CD4-positive, alpha-beta T cell treated with Interleukin-15 for 1 hour (primary cell): ENCODE measurements around the gene MINDY4.

Source experiments
- DNase-seq: peaks from one replicate; pipeline ENCODE4 v3.0.0-alpha.2; 2020

MINDY4 gene

DNA sequence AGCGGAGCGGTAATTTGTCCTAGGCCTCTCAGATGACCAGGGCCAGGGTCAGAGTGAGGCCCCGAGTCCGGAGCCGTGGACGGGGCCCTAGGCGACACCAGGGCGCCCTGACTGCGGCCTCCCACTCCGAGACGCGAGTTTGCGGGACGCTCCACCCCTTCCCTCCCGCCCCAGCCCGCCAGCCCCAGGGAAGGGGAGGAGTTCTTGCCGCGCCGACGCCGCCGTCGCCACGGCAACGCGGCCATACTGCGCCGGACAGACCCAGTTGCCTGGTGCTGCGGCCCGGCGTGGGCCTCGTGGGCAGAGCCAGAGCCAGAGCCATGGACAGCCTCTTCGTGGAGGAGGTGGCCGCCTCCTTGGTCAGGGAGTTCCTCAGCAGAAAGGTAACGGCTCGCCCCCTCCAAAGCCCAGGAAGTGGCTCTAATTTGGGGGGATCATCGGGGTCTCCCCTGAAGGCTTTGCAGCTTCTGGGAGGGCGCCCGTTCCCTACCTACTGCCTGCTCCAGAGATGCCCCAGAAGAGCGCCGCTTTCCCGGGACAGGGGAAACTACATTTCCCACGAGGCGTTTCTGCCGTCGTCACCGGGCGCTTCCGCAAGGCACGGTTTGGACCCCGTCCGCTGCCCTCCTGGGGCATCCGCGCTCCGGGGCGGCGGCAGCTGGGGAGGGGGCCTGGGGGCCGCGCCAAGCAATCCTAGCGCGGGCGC lies at the start of gene MINDY4:
MINDY4 (plus strand) TSS at position 244 of the 706 bp plus-strand sequence; CDS start at position 321, 77 bp downstream.
- peak; percentile 78 for DNase-seq

DNA sequence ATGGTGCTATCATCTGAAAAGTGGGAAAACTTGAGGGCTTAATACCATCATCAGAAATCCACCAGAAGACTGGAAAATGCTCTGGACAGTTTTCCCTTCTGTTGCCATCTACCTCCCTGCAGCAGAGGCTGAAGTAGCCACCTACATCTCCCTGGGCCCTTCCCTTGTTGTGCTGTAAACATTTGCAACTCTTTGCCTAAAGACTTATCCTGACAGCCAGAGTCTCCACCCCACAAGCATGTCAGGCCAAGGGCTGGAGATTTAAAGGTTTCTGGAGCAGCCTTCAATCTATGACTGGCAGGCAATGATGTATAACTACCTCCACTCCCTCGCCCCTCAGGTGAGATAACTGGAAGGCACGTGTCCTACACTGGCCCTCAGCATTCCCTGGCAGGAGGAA lies 49.0 kb upstream of the MINDY4 start:
- no peak for DNase-seq

DNA sequence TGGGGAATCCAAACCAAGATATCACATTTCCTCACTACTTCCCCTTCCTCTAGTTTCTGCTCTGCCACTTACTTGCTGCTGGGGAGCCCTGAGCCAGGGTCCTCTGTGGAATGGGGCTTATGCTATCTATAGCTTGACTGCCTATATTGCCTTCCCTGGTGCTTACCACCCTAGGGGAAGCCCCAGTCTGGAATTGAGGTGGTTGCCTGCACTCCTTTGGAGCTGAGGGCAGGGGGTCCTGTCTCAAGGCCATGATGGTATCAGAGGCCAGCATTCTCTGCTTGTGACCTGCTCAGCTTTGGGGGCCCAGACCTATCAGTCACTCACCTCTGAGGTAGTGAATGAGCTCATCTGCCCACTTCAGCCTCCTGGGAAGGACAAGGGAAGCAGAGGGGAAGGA lies 48.5 kb upstream of the MINDY4 start:
- no peak for DNase-seq

DNA sequence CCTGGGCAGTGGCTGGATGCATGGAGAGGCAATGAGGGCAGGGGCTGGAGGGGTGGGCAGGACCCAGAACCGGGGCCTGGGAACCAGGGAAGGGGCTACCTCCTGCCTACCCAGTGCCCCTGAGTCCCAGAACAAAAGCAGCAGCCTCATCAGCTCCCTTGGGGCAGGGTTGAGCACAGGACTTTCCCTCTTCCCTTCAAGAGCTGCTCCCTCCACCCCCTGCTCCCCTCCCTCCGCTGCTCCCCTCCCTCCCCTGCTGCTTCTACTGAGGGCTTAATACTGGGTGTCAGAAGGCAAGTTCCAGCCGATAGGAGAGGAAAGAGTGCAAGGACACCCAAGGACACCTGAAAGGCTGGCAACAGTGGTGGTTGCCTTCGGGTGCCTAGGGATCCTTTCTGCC lies 47.4 kb upstream of the MINDY4 start:
- DNase-seq = no peak

DNA sequence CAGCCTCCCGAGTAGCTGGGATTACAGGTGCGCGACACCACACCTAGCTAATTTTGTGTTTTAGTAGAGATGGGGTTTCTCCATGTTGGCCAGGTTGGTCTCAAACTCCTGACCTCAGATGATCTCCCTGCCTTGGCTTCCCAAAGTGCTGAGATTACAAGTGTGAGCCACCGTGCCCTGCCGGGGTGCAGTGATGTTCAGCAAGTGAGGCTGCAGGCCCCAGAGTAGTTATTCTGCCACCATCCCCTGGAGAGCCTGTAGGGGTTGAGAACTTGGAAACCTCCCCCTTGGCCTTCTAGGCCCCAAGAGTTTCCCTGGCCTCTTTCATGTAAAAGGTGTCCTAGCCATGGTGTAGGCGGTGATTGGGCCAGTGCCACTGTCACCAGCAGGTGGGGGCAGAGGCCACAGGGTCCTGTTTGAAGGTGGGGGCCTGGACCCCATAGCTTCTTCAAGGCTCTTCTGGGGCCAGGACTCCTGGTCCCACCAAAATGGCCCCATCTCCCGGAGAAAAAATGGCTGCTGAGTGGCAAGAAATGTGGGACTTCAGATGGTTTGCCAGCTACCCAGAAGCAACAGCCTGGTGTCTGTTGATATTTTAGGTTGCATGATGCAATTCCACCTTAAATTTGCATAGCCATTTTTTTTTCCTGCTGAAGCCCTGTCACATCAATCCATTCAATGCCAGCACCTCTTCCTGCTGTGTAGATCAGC lies 44.8 kb upstream of the MINDY4 start:
- no peak for DNase-seq

DNA sequence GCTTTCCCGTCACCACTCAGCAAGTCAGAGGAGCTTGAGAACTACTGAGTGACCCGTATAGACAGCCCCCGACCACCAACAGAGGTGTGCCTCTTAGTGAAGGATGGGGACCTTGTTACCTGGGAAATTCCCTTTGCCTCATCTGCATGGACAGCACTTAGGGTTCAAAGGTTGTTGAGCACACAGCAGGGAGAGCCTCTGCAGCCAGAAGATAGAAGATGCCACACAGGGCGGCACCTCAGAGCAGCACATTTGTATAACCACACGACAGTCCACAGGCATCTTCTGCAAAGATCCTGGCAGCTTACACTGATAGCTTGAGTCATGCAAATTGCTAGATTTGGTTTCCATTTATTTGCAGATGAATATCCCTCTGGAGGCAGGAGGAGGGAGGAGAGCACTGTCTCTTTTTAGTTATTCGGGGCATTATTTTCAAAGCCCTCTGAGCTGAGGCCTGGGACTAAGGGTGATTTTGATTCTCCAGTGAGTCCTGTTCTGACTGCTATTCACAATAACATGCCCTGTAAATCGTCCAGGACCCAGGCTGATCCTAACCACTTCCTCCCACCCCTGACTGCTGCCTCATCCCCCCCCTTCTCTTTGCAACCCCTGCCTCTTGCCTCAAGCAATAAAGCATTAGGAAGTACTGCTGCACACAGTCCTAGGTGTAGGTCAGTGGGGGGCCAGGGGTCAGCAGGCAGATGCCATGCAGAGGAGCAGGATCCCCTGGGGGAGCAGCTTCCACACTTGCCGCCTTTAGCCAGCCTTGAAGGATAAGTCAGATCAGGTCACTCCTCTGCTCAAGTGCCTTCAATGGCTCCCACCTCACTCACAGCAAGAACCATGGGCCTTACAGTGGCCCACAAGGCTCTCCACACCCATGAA lies 43.9 kb upstream of the MINDY4 start:
- peak; percentile 39 for DNase-seq

DNA sequence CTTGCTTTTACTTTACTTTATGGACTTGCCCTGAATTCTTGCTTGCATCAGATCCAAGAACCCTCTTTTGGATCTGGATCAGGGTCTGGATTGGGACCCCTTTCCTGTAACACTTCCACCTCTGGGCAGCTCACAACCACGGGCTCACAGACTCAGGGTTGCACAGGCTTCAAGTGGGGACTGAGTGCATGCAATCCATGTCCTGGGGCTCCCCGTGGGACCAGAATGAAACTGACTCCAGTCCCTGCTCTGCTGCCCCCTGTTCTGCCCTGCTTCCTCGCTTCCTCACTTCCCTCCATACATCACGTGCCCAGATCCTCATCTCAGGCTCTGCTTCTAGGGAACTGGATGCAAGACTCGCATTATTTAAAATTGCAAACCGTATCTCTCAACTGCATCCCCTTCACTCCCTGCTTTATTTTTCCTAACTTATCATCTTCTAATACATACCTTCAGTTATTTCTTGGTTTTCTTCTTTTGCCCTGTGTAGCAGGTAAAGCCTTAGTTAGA lies 42.6 kb upstream of the MINDY4 start:
- DNase-seq = no peak

DNA sequence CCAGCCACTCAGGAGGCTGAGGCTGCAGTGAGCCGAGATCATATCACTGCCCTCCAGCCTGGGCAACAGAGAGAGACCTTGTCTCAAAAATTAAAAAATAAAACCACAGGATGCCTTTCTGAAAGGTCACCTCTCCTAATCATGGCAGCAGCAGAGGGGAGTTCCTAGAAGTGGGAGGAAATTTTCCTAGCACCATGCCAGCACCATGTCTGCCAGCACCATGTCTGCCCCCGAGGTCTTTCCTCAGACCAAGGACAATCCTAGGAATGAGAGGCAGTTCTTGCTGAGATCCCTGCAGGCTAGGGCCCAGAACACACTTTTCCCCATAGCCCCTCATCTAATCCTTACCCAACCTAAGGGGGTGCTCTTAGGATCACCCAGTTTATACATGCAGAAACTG lies 41.6 kb upstream of the MINDY4 start:
- DNase-seq = no peak

DNA sequence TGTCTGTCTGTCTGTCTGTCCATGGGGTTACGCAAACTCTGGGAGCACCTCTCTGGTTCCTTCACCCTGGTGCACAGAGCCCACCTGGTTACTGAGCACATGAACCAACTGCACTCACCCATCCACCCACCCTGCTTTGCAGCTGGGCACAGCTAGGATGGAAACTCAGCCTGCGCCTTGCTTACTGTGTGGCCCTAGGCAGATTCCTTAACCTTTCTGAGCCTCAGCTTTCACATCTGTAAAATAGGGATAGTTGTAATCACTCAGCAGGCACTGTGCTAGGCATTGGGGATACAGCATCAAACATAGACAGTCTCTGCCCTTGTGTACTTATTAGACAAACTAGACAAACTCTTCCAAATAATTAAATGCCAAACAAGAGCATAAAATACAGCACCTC lies 41.1 kb upstream of the MINDY4 start:
- DNase-seq = no peak

DNA sequence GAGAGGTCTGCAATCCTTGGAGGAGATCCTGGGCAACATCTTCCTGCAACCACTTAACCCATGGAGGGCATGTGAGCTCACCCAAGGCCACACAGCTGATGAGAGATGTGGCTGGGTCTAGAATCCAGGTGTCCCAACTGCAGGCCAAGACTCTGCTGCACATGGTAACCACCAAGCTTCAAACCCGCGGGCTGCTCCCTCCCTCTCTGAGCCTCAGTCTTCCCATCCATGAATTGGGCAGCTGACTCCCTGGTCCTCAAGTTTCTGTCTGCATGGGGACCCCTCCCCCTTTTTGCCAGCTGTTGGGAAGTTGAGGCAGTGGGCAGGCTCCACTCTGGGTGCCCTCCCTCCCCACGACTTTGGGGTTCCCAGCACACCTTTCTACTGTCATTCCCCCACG lies 40.2 kb upstream of the MINDY4 start:
- DNase-seq = no peak

DNA sequence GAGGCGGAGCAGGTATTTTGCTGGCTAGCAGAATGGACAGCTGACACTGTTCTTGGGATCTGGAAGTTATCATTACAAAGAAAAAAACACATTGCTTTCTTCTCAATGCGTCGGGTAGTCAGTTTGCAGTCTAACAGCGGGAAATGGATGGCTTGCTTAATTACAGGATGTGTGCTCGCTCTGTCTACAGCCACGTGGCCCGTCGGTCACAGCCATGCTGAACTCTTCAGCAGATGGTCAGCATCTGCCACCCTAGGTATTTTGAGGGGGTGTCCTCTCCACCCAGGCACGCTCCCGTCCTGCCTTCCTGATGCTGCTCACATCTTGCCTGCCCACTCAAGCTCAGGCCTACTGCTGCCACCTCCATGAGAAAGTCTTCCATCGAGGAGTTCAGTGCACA lies 39.6 kb upstream of the MINDY4 start:
- DNase-seq = no peak

DNA sequence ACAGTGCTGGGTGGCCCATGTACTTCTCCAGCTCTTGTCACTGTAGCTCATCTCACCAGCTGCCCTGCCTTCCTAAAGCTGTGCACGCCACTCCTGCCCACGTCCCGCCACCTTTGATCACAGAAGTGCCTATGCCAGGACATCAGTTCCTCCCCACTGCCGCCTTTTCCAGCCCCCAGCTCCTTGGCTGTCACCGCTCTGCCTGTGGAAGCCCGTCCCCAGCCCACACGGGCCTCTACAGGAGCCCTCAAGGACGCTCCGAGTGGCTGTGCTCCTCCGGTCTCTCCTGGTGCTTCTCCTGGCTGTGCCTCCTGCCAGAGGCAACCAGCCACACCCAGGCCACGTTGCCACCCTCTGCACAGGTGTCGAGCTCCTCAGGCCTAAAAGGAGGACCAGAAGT lies 38.6 kb upstream of the MINDY4 start:
- no peak for DNase-seq

DNA sequence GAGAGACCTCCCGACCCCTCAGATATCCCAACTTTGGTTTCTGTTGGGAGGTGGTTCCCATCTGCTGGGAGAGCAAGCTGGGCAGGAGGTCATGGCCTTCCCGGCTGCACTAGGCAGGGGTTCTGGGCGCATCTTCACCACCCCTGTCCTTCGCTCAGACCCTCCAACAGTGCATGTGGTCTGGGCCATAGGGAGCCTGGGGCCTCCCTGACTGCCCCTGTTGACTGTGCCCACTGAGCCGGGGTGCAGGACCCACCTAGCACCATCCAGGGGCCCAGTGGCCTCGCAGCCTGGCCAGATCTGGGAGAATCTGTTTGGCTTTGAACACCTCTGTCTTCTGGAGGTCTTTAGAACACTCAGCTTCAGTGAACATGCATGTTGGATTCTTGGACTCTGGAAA lies 38.0 kb upstream of the MINDY4 start:
- no peak for DNase-seq

DNA sequence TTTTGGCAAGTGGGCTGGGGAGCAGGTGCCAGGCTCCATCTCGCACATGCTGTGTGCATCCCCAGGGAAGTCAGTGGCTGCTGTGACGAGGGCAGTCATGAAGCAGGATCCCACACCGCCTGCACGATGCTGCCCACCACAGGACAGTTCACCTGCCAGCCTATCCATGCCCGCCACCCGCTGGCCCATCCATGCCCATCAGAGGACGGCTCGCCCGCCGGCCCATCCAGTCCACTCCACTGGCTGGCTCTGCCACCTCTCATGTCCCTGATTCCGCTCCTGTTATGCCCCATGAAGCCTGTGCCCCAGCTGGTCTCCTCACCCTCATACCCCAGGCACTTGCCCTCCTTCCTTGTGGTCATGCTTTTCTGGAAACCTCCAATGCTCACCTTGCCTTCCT lies 37.5 kb upstream of the MINDY4 start:
- no peak for DNase-seq

DNA sequence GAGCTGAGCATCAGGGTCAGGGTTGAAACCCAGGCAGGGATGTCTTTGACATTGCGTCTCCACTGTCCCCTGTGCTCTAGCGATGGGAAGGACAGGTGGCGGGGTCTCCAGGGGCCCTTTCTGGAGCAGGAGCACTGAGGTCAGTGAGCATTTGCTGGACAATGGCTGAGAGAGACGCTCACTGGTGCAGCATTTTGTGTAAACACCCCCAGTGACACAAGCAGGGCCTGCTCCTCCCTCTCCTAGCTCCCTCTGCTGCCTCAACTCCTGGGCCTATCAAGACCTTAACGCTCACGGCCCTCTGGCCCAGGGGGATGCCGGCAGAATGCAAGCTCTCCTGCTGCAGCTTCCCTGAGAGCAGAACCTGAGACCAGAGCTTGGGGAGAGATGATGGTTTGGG lies 36.7 kb upstream of the MINDY4 start:
- no peak for DNase-seq

DNA sequence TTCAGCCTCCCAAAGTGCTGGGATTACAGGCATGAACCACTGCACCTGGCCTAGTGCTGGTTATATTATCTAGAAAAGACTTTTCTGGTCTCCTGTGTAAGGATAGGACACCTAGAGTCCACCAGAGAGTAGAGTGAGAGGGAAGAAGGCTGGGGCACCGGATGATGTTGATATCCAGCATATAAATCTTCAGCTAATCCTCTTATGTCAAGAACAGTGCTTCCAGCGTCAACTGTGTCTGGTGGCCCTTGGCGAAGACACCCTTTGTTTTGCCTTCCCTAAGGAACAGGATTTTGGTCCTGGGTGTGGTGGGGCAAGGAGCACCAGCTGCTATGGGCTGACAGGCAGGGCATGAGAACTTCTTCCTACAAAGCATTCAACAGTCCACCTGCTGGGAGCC lies 35.6 kb upstream of the MINDY4 start:
- no peak for DNase-seq

DNA sequence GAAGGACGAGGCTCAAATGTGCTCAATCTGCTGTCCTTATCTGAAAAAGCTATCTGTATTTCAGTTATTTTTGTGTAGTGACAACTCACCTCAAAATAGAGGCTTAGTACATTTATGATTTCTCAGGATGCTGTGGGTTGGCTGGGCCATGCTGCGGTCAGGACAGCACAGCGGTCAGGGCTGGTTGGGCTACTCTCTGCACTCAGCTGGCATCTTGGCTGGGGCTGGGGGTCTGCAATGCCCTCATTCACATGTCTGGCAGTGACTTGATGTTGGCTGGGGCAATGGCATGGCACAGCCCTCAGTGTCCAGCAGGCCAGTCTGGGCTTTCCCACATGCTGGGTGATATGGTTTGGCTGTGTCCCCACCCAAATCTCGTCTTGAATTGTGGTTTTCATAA lies 34.9 kb upstream of the MINDY4 start:
- no peak for DNase-seq

DNA sequence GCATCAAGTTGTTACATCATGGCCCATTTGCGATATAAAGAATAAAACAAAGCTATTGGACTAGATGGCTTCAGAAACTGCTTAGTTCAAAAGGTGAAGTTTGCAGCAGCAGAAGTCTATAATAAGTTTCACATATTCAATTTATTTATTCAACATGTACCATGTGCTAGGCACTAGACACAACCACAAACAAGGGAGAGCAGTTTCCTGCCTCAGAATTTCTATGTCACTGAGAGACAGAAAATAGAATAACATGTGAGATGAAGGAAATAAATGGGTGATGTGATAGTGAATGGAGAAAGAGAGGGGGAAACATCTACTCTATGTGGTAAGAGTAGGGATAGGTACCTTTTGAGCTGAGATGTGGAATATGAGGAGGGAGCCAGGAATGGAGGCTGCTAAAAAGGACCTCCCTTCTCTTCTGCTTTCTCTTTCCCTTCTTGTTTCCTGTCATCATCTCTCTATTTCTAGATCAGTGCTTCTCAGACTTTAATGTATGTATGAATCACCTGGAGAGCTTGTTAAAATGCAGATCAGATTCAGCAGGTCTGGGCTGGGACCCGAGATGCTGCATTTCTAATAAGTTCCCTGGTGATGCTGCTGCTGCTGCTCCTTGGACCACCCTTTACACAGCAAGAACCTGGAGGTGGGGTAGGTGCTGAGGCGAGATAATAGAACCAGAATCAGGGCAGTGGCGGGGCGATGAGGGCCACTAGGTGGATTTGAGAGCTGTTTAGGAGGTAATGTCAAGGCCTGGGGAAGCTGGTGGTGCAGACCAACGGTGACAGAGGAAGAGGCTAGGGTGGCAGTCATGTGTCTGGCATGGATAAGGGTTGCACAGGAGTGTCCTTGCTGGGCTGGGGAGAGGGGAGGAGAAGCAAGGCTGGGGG lies 32.9 kb upstream of the MINDY4 start:
- DNase-seq = no peak

DNA sequence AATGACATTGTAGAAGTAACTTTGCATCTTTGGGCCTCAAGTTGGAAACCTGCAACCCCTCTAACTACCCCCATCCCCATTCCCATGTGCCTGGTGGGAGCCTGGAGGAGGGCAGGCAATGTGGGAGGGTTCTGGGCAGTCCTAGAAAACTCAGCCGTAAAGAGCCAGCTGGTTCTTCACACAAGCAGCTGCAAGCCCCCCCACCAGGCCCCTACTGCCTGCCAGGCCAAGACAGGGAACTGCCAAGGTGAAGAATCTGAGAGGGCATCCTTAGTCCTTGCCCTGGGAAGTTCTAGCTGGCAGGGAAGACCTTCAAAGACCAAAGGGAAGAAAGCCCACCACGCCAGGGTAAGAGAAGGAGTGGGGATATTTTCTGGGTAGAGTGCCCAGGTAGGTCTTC lies 31.5 kb upstream of the MINDY4 start:
- no peak for DNase-seq

DNA sequence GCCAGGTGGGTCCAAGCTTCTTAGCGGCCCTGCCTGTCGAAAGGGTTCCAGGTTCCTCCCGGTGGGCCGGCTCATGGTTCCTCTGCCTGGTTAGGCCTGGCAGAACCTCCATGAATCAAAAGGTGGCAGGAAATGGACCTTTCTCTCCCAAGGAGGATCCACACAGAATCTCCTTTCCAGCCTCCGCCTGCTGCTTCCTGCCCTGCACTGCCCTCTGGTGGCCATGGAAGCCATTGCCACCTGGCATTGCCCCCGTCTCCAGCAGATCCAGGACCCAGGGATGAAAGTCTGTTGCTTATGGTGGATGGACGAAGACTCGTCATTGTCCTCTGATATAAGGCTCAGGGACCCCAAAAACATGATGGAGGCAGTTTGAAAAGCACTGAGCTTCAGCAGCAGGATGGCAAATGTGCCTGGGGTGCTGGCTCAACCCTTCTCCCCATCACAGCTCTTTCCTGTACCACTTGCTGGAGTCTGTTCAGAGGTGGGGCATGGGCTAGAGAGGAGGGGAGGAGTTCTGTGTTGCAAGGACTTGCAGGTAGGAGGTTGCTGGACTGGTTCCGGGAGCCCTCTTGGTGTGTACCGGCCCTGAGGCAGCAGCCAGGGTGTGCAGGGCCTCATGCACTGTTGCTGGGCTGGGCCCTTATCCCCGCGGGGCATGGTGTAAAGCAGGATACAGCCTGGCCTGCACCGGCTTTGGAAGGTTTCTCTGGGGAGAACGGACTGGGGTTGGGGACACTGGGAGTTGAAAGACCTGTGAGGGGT lies 30.6 kb upstream of the MINDY4 start:
- peak; percentile 66 for DNase-seq

DNA sequence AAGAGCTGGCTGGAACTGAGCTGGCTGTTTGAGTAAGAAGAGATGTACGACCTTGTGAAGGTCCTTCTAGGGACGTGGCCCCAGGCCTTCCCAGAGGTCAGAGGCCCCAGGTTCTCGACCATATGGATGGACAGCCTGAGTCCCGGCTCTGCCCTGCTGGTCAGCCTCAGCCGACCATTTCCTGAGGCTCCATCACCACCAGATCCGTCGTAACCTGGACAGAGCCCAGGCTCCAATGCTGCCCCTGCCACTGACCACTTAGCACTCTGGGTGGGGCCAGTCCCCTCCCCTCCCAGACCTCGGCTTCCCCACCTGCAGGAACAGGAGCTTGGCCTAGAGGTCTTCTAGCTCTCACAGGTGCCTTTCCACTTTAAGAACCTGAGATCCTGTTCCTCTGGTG lies 29.9 kb upstream of the MINDY4 start:
- DNase-seq = no peak
